HEK293T (cell line): Measurements from ENCODE around the gene SERPINH1.

ENCODE experiments used
- CTCF ChIA-PET: fragments of 350-600 bp; formaldehyde crosslinking; extraction: SDS; loops from one replicate; lab custom pipeline; 2021; ENCODE audit warnings: antibody characterized with exemption, inconsistent platforms; lab: Yijun Ruan, JAX
- POLR2A ChIA-PET: fragments of 350-600 bp; formaldehyde crosslinking; extraction: SDS; loops from one replicate; lab custom pipeline; 2020; ENCODE audit warnings: antibody characterized with exemption, inconsistent platforms; lab: Yijun Ruan, JAX
- DNase-seq: peaks from one replicate; pipeline ENCODE4 v3.0.0; 2012; ENCODE audit warnings: mixed read lengths; ENCODE audit errors: extremely low spot score
- ARNT ChIP-seq: fragments of 450-650 bp; IDR thresholded peaks from 2 replicates; pipeline ENCODE4 v1.6.1; 2017; ENCODE audit warnings: mild to moderate bottlenecking
- BHLHE40 ChIP-seq: fragments of 450-650 bp; IDR thresholded peaks from 2 replicates; pipeline ENCODE4 v1.6.1; 2016; ENCODE audit warnings: mild to moderate bottlenecking, moderate library complexity, borderline replicate concordance
- CTBP1 ChIP-seq: fragments of 450-650 bp; IDR thresholded peaks from 2 replicates; pipeline ENCODE4 v1.6.1; 2016; ENCODE audit warnings: borderline replicate concordance
- ELF4 ChIP-seq: fragments of 450-650 bp; IDR thresholded peaks from 2 replicates; pipeline ENCODE4 v1.6.1; 2017; ENCODE audit warnings: antibody characterized with exemption
- FOXA1 ChIP-seq: fragments of 450-650 bp; IDR thresholded peaks from 2 replicates; pipeline ENCODE4 v1.6.1; 2016; ENCODE audit warnings: mild to moderate bottlenecking
- FOXK2 ChIP-seq: fragments of 450-650 bp; IDR thresholded peaks from 2 replicates; pipeline ENCODE4 v1.6.1; 2016; ENCODE audit warnings: mild to moderate bottlenecking
- FOXM1 ChIP-seq: fragments of 450-650 bp; IDR thresholded peaks from 2 replicates; pipeline ENCODE4 v1.6.1; 2017; ENCODE audit warnings: mild to moderate bottlenecking, borderline replicate concordance
- HDGF ChIP-seq: fragments of 450-650 bp; IDR thresholded peaks from 2 replicates; pipeline ENCODE4 v1.6.1; 2017; ENCODE audit warnings: antibody characterized with exemption, borderline replicate concordance
- L3MBTL2 ChIP-seq: fragments of 450-650 bp; conservative IDR thresholded peaks from 2 replicates; pipeline ENCODE4 v1.6.1; 2016; ENCODE audit warnings: mild to moderate bottlenecking
- LEF1 ChIP-seq: fragments of 450-650 bp; IDR thresholded peaks from 2 replicates; pipeline ENCODE4 v1.6.1; 2017; ENCODE audit warnings: mild to moderate bottlenecking, borderline replicate concordance
- NFRKB ChIP-seq: fragments of 450-650 bp; IDR thresholded peaks from 2 replicates; pipeline ENCODE4 v1.6.1; 2016; ENCODE audit warnings: mild to moderate bottlenecking, moderate library complexity
- SP1 ChIP-seq: fragments of 450-650 bp; IDR thresholded peaks from 2 replicates; pipeline ENCODE4 v1.6.1; 2017
- SUZ12 ChIP-seq: fragments of 450-650 bp; IDR thresholded peaks from 2 replicates; pipeline ENCODE4 v1.6.1; 2016; ENCODE audit warnings: mild to moderate bottlenecking
- TARDBP ChIP-seq: fragments of 450-650 bp; IDR thresholded peaks from 2 replicates; pipeline ENCODE4 v1.6.1; 2016
- ZNF384 ChIP-seq: fragments of 450-650 bp; IDR thresholded peaks from 2 replicates; pipeline ENCODE4 v1.6.1; 2016
- TF ChIP-seq, protein P1 (sequence below): fragments of 450-650 bp; IDR thresholded peaks from 2 replicates; pipeline ENCODE4 v1.6.1; 2016

Gene SERPINH1

DNA sequence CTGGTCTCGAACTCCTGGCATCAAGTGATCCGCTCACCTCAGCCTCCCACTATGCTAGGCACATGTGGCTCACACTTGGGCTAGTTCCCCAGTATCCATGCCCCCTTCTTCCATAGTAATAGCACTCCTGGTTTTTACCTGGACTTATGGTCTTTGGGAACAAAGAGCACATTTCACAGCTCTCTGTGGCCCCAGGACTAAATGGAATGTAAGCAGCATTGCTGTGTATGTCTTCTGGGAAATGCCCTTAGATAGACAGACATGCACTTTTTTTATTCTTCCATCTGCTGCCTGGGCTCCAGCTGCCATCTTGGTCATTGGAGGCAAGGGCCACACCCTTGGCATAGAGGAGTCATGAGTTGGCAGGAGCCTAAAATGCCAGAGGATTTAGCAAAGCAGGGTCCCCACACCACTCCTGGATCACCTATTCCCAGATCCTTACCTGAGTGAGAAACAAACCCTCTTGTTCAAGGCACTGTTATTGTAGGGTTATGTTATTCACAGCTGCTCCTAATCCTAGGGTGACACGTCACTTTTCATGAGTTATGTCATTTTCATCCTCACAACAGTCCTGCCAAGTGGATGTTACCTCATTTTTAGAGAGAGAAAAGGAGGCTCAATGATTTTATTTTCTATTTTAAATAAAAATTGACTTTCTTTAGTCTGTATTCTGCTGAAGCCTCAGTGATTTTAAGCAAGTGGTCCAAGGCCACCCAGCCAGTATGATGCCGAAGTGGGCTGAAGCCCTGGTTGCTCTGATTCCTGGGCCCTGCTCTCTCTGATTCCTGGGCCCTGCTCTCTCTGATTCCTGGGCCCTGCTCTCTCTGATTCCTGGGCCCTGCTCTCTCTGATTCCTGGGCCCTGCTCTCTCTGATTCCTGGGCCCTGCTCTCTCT, 20.6 kb upstream of the SERPINH1 start:
- no peak for DNase-seq
- ChIA-PET POLR2A (interaction anchor here (0.8 to 1.2 kb wide), 2 partner anchors 21 to 138 kb away, joined by 3 read pairs; no protein-coding TSS in a partner anchor), CTCF (no interaction called here)
- no peak for TF ChIP-seq NFRKB
- no peak for TF ChIP-seq BHLHE40
- TF ChIP-seq LEF1: no peak
- TF ChIP-seq ARNT: no peak

DNA sequence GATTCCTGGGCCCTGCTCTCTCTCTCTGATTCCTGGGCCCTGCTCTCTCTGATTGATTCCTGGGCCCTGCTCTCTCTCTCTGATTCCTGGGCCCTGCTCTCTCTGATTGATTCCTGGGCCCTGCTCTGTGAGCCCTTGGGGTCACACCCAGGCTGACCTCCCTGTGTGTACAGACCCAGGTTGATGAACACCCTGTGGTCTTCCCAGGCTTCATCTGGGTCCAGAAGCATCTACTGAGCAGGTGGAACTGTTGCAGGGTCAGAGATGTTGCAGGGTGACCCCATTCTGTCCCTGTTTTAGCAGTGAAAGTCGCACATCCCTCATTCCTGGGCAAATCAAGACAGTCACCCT, 20.0 kb upstream of the SERPINH1 start:
- TF ChIP-seq ARNT: no peak
- no peak for TF ChIP-seq SUZ12
- TF ChIP-seq SP1: no peak
- no peak for TF ChIP-seq ELF4
- ChIA-PET CTCF (no interaction called here), POLR2A (interaction anchor here (0.8 to 1.2 kb wide), 2 partner anchors 21 to 139 kb away, joined by 3 read pairs; no protein-coding TSS in a partner anchor)
- DNase-seq: no peak

DNA sequence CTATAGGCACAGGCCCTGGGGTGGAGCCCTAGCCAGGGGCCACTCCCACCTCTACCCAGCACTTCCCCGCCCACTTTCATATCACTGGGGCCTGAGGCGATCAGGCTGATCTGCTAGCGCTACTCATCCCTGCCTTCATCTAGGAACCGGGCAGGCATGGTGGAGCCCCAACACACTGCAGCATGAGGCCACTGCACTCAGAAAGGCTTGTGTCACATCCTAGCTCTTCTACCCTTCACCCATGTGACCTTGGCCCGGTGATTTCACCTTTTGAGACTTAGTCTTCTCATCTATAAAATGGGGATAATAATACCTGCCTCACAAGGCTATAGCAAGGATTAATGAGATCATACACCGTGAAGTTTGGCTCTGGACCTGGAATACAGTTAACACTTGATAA, 18.2 kb upstream of the SERPINH1 start:
- POLR2A ChIA-PET: no interaction called here
- DNase-seq: no peak
- TF ChIP-seq, protein P1, sequence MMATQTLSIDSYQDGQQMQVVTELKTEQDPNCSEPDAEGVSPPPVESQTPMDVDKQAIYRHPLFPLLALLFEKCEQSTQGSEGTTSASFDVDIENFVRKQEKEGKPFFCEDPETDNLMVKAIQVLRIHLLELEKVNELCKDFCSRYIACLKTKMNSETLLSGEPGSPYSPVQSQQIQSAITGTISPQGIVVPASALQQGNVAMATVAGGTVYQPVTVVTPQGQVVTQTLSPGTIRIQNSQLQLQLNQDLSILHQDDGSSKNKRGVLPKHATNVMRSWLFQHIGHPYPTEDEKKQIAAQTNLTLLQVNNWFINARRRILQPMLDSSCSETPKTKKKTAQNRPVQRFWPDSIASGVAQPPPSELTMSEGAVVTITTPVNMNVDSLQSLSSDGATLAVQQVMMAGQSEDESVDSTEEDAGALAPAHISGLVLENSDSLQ: no peak
- TF ChIP-seq ARNT: no peak
- TF ChIP-seq ELF4: no peak
- no peak for TF ChIP-seq ZNF384
- TF ChIP-seq BHLHE40: no peak
- TF ChIP-seq SP1: no peak
- TF ChIP-seq FOXK2: no peak
- TF ChIP-seq FOXM1: no peak
- no peak for TF ChIP-seq FOXA1
- no peak for TF ChIP-seq L3MBTL2
- TF ChIP-seq TARDBP: no peak
- TF ChIP-seq SUZ12: no peak
- TF ChIP-seq HDGF: no peak
- TF ChIP-seq CTBP1: no peak
- TF ChIP-seq LEF1: no peak
- TF ChIP-seq NFRKB: no peak
- CTCF ChIA-PET: no interaction called here

DNA sequence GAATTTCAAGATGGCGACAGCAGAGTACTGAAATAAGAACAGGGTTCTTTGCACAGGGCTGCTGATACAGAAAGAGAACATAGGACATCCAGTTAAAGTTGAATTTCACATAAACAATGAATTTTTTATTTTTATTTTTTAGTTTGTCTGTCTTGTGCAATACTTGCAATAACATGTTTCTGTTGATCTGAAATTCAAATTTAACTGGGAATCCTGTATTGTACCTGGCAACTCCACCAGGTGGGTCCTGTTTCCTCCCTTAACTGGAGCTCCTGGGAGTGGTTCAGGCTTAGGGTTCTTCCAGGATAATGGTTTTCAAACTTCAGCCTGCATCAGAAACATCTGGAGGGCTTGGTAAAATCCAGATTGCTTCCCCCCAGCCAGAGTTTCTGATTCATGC, 14.9 kb upstream of the SERPINH1 start:
- ChIA-PET POLR2A (no interaction called here), CTCF (interaction anchor here (0.6 to 0.7 kb wide), 2 partner anchors 53 to 101 kb away, joined by 3 read pairs; no protein-coding TSS in a partner anchor)
- DNase-seq: no peak
- TF ChIP-seq NFRKB: no peak
- no peak for TF ChIP-seq FOXK2

DNA sequence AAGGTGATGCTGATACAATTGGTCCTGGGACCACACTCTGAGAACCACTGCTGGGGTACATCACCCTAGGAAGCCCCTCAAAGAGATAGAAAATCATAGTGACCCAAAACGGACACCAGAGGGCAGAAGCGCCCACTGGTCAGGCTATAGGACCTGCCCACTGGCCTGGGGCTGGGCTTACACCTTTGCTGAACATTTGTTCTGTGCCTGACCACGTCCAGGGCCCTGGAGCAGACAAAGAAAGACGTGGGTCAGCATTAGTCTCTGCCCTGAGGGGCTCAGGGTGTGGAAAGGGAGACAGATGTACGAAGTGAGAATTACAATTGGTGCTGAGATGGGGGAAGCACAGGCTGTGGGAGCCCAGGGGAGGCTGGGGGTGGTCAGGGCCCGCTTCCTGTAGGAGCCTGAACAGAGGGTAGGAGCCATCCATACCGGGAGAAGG, 14.4 kb upstream of the SERPINH1 start:
- DNase-seq: peak; percentile 83
- TF ChIP-seq FOXM1 (no peak), SUZ12 (no peak), FOXK2 (no peak), TARDBP (no peak), LEF1 (no peak), BHLHE40 (no peak), FOXA1 (no peak), L3MBTL2 (no peak), ZNF384 (no peak), NFRKB (no peak), ELF4 (no peak), ARNT (no peak), SP1 (no peak), CTBP1 (no peak), HDGF (no peak)
- TF ChIP-seq, protein P1: no peak
- ChIA-PET CTCF (no interaction called here), POLR2A (interaction anchor here (1.2 kb wide), 1 partner anchor 15 kb away, joined by 4 read pairs; the partner anchor contains the start of gene SERPINH1)

DNA sequence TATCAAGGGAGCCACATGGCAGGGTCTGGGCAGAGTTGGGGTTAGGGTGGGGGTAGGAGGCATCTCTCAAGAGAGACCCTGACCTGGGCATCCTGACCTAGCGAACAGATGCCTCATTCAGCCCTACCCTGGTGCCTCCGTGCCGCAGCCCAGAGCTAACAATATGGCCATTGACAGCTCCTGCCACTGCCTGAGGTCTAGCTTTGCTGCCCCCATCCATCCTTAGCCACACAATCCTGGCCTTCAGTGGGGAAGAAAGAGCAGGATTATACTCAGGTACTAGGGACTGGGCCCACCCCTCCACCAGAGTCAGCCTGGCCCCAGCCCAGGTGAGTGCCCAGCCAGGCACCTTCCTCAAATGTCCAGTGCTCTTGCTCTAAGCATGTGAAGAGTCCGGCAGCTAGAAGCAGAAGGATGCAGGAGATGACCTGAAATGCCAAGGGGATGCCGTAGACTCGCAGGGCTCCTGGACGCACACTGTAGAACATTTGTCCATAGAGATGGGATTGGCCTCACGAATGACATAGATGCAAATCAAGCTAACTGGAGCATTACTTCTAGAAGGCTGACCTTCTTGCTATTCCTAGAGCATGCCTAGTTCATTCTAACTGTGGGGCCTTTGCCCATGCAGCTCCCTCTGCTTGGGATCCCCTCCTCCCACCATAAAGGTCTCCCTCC, 13.3 kb upstream of the SERPINH1 start:
- ChIA-PET POLR2A (interaction anchor here (1.1 to 1.2 kb wide), 3 partner anchors 11 to 35 kb away, joined by 3 to 7 read pairs (median 4); partner anchors contain the start of gene SERPINH1), CTCF (interaction anchor here (0.6 to 0.8 kb wide), 3 partner anchors 16 to 182 kb away, joined by 3 to 4 read pairs (median 3); no protein-coding TSS in a partner anchor)
- DNase-seq: no peak
- no peak for TF ChIP-seq SUZ12
- no peak for TF ChIP-seq HDGF
- TF ChIP-seq BHLHE40: no peak
- no peak for TF ChIP-seq FOXM1
- no peak for TF ChIP-seq ARNT
- no peak for TF ChIP-seq FOXA1
